SJCRH30 (cell line): ENCODE results near the gene CNST. TPM values are rescaled to one million over a fixed set of nuclear protein-coding genes. Genes with fewer than 3 reads are reported as not detected.
A peak's percentile ranks its signal among the peaks of the same experiment; 100 is the strongest.

ENCODE experiments used
- DNase-seq, 2 experiments: peaks; one replicate each; pipeline ENCODE4 v3.0.0-alpha.2; 2015 to 2020
- H3K27ac ChIP-seq: fragments of 250-450 bp; sonication (Bioruptor Pico); 2 replicates; pipeline ENCODE4 v1.5.1; 2020; ENCODE audit warnings: mild to moderate bottlenecking, moderate library complexity
- H3K27me3 ChIP-seq: fragments of 250-450 bp; sonication (Bioruptor Pico); 2 replicates; pipeline ENCODE4 v1.5.1; 2020; ENCODE audit warnings: mild to moderate bottlenecking, moderate library complexity
- H3K36me3 ChIP-seq: fragments of 250-450 bp; sonication (Bioruptor Pico); 2 replicates; pipeline ENCODE4 v1.5.1; 2020; ENCODE audit warnings: mild to moderate bottlenecking, moderate library complexity
- H3K4me1 ChIP-seq: fragments of 250-450 bp; sonication (Bioruptor Pico); 2 replicates; pipeline ENCODE4 v1.5.1; 2020; ENCODE audit warnings: mild to moderate bottlenecking, moderate library complexity
- H3K4me3 ChIP-seq: fragments of 250-450 bp; sonication (Bioruptor Pico); 2 replicates; pipeline ENCODE4 v1.5.1; 2020; ENCODE audit warnings: mild to moderate bottlenecking, moderate library complexity
- H3K9me3 ChIP-seq: fragments of 250-450 bp; sonication (Bioruptor Pico); replicated peaks from 2 replicates; pipeline ENCODE4 v1.5.1; 2020; ENCODE audit warnings: mild to moderate bottlenecking, moderate library complexity
- total RNA-seq: library from RNA; depleted of rRNA; stranded (reverse); fragments of >200 nt; shearing (Covaris generic); gene quantifications from 2 replicates; pipeline ENCODE4 v1.2.3, GENCODE V29; 2014; rRNA removed

Gene CNST
- total RNA-seq: 15.2 and 17.7 TPM in 2 replicates

DNA sequence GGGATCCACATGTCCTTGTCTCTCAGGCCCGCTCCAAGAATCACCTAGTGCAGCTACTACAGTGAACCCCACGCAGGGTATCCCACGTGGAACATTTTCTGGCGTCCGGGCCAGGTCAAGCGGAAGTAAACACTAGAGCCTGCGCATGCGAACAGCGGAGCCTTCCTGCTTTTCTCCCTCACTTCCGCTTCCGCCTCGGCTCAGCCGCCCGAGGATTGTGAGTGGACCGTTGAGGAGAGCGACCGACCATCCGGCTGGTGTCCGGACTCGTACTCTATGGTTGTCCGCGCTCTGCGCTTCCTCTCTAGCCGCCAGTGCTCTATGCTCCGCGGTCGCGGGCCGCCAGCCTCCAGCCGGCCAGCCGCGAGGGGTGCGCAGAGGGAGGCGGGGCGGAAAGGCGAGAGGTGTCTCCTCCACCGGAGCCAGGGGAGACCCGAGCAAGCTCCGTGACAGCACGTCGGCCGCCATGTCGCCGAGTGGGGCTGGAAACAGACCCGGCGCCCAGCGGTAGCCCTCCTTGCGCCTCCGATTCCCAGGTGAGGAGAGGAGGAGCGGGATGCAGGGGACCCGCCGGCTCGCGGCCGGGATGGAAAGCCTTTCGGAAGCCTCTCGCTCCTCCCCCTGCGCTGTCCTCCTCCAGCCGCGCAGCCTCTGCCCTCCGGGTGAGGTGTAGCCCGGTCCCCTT, at the start of gene CNST, which contains the start of gene TFB2M:
Gene CNST (plus strand): TSS at position 329 of the 685 bp plus-strand sequence. CDS start 25,107 bp downstream, outside the sequence.
Gene TFB2M (minus strand): TSS at position 134 of the 685 bp plus-strand sequence. CDS start 123 bp downstream, at position 11.
- DNase-seq: peak; percentile 97 to 98
- Histone ChIP-seq H3K4me3 (peak within 1 kb of the TSS; percentile 82), H3K9me3 (no peaks in the 10 kb centered on the region), H3K27ac (peak within 1 kb of the TSS; percentile 85), H3K36me3 (peaks cover 9% of the 10 kb centered on the region; the same call in 1 of the 2 replicates), H3K27me3 (no peaks in the 10 kb centered on the region), H3K4me1 (0 out of 2 replicates have a peak, but pooled peaks cover 5% of the 10 kb centered on the region)

- no peaks in the 10 kb centered on the region for H3K36me3 ChIP-seq
- no peaks in the 10 kb centered on the region for H3K27me3 ChIP-seq
- H3K27ac ChIP-seq: no peak overlapping the region
- H3K4me1 ChIP-seq: no peaks in the 10 kb centered on the region
- no peak for DNase-seq
- H3K4me3 ChIP-seq: no peak overlapping the region
- H3K9me3 ChIP-seq: peaks cover 3% of the 10 kb centered on the region; the same call in 1 of the 2 replicates
These were observed 48.9 kb upstream of the CNST start for GRCh38 chr1:246517391-246517790.

DNA sequence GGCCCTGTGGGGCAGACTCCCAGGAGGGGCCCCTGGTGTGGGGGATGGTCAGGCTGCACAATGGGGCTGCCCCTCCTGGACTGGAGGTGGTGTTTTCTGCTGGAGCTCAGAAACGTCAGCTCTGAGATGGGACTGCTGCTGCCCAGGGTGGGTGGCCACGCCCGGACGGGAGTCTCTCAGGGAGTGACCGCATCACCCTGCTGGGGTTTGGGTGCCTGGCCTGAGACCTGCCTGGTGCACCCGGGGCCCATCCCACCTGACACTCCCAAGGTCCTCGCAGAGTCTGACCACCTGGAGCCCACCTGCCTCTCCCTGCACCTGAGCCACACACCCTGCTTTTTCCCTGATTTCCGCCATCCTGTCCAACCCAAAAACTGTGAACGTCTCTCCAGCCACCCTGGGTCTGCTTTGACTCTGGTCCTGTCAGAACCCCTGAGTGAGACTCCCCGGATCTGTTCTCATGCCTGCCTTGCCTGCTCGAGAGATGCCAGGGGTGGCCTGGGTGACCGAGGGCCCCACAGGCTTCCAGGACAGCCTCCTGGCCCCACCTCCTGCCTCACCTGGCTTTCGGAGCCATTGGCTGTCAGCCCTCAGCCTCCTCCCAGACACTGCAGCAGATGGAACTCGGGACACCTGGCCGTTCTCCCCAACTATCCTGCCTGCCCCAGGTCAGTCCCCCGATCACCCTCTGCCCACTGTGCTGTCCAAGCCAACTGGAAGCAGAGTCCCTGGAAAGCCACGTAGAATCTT, 47.6 kb upstream of the CNST start:
- no peaks in the 10 kb centered on the region for H3K36me3 ChIP-seq
- H3K27me3 ChIP-seq: no peaks in the 10 kb centered on the region
- no peaks in the 10 kb centered on the region for H3K4me1 ChIP-seq
- no peak overlapping the region for H3K4me3 ChIP-seq
- no peak overlapping the region for H3K27ac ChIP-seq
- no peak for DNase-seq
- H3K9me3 ChIP-seq: peaks cover 3% of the 10 kb centered on the region; the same call in 1 of the 2 replicates

DNA sequence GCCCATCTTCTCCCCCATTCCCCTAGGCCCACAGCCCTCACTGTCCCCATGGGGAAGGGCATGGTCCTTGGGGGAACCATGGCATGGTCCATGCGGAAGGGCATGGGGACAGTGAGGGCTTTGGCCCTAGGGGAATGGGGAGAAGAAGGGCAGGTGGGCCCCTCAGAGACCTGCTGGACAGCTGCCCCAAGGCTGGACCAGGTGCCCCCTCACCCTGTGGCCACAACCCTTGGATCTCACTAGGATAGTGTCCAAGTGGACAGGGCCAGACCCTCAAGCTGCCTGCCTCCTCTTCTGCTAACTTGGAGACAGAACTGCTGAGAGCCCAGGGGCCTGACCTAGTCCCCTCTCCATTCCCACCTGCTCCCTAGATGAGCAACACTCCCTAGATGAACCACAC, 46.7 kb upstream of the CNST start:
- H3K4me3 ChIP-seq: no peak overlapping the region
- H3K27ac ChIP-seq: no peak overlapping the region
- peaks cover 3% of the 10 kb centered on the region; the same call in 1 of the 2 replicates for H3K9me3 ChIP-seq
- no peaks in the 10 kb centered on the region for H3K27me3 ChIP-seq
- H3K4me1 ChIP-seq: no peaks in the 10 kb centered on the region
- DNase-seq: no peak
- no peaks in the 10 kb centered on the region for H3K36me3 ChIP-seq

DNA sequence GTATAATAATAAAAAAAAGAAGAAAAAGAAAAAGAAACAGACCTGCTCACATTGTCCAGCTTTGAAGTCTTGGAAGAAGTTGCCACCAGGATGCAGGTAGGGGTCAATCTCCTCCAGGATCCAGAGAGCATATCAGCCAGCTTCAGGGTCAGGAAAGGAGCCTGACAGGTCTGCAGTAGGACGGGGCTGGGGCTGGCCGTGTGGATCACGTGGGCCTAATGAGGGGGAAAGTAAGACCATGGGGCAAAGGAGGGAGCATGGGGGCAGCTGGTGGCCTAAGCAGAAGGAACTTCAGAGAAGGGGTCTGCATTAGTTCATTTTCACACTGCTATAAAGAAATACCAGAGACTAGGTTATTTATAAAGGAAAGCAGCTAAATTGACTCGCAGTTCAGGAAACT, 39.9 kb upstream of the CNST start:
- Histone ChIP-seq H3K4me1 (no peaks in the 10 kb centered on the region), H3K27me3 (no peaks in the 10 kb centered on the region), H3K36me3 (no peaks in the 10 kb centered on the region), H3K27ac (no peak overlapping the region), H3K9me3 (no peaks in the 10 kb centered on the region), H3K4me3 (no peak overlapping the region)
- no peak for DNase-seq

GRCh38 chr1:246526915-246527314, 39.3 kb upstream of the CNST start:
- DNase-seq: no peak
- Histone ChIP-seq H3K27me3 (no peaks in the 10 kb centered on the region), H3K27ac (no peak overlapping the region), H3K9me3 (no peaks in the 10 kb centered on the region), H3K4me3 (no peak overlapping the region), H3K36me3 (no peaks in the 10 kb centered on the region), H3K4me1 (no peaks in the 10 kb centered on the region)

DNA sequence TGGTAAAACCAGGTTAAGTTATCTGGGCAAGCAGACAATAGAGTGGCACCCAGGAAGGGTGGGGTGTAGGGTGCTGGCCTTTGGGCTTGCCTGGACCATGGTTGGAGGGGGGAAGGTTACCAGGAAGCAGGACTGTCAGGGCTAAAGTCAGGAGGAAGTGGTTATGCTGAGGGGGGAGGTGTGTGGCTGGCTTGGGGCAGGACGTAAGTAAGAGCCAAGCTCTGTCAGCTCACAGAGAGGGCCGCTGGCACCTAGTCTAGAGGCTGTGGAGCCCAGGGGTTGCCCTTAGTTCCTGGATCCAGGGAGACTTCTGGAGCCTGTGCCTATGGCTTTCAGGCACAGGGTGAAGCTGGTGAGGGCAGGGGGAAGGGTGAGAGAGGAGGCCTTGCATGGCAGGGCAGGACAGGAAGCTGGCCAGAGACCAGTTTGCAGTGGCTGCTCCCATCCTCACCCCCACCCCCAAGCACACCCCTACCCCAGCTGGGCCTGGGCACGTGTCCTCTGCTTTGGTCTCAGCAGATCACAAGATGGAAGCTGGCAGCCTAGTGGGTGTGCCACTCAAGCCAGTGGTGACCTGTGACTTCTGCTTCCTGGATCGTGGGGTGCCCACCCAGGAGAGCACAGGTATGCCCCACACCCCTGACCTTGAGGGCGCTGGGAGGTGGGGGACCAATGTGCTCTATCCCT, 38.7 kb upstream of the CNST start:
- no peaks in the 10 kb centered on the region for H3K27me3 ChIP-seq
- no peaks in the 10 kb centered on the region for H3K9me3 ChIP-seq
- H3K4me3 ChIP-seq: no peak overlapping the region
- no peak overlapping the region for H3K27ac ChIP-seq
- H3K4me1 ChIP-seq: no peaks in the 10 kb centered on the region
- no peaks in the 10 kb centered on the region for H3K36me3 ChIP-seq
- DNase-seq: no peak

GRCh38 chr1:246528933-246529731, 37.1 kb upstream of the CNST start:
- no peak overlapping the region for H3K4me3 ChIP-seq
- H3K4me1 ChIP-seq: no peaks in the 10 kb centered on the region
- no peak overlapping the region for H3K27ac ChIP-seq
- no peaks in the 10 kb centered on the region for H3K36me3 ChIP-seq
- DNase-seq: no peak
- H3K9me3 ChIP-seq: no peaks in the 10 kb centered on the region
- H3K27me3 ChIP-seq: no peaks in the 10 kb centered on the region

- no peak for DNase-seq
These were observed 35.8 kb upstream of the CNST start for GRCh38 chr1:246530482-246530881.

GRCh38 chr1:246532519-246532918, 33.7 kb upstream of the CNST start:
- DNase-seq: no peak
- Histone ChIP-seq H3K36me3 (no peaks in the 10 kb centered on the region), H3K9me3 (no peaks in the 10 kb centered on the region), H3K4me3 (no peak overlapping the region), H3K27me3 (no peaks in the 10 kb centered on the region), H3K4me1 (no peaks in the 10 kb centered on the region), H3K27ac (no peak overlapping the region)

More at GRCh38 chr1:246530482-246530881, 35.8 kb upstream of the CNST start:
- no peaks in the 10 kb centered on the region for H3K9me3 ChIP-seq
- H3K27me3 ChIP-seq: no peaks in the 10 kb centered on the region
- H3K4me1 ChIP-seq: no peaks in the 10 kb centered on the region
- H3K36me3 ChIP-seq: no peaks in the 10 kb centered on the region
- H3K27ac ChIP-seq: no peak overlapping the region
- no peak overlapping the region for H3K4me3 ChIP-seq

DNA sequence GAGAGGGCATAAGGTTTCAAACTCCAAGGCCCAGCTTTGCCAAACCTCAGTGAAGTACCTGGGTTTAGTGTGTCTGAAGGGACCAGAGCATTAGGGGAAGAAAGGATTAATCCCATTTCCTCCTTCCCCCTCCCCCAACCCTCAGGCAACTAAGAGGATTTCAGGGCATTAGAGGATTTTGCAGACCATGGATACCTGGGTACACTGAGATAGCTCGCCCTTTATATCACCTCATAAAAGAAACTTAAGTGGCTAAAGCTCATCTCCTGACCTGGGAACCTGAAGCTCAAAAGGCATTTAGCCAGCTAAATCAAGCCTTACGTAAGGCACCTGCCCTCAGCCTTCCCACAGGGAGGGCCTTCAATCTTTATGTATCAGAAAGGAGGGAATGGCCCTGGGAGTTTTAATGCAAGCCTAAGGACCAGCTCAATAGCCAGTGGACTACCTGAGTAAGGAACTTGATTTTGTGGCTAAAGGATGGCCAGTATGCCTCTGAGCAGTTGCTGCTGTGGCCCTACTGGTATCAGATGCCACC, 32.8 kb upstream of the CNST start:
- no peak for DNase-seq
- H3K4me1 ChIP-seq: no peaks in the 10 kb centered on the region

DNA sequence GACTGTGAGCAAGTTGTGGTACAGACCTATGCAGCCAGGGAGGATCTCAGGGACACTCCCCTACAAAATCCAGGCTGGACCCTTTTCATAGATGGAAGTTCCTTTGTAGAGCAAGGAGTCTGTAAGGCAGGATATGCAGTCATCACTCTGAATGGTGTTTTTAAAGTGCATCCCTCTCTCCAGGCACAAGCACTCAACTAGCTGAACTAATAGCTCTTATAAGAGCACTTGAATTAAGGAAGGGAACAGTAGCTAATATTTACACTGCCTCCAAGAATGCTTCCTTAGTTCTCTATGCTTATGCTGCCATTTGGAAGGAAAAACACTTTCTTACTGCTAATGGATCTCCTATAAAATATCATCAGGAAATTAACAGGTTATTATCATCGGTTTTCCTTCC, 32.1 kb upstream of the CNST start:
- no peaks in the 10 kb centered on the region for H3K9me3 ChIP-seq
- no peak for DNase-seq
- H3K27ac ChIP-seq: no peak overlapping the region
- H3K27me3 ChIP-seq: no peaks in the 10 kb centered on the region
- no peak overlapping the region for H3K4me3 ChIP-seq
- no peaks in the 10 kb centered on the region for H3K4me1 ChIP-seq
- H3K36me3 ChIP-seq: no peaks in the 10 kb centered on the region

More for the DNA sequence above, 32.8 kb upstream of the CNST start:
- Histone ChIP-seq H3K27me3 (no peaks in the 10 kb centered on the region), H3K36me3 (no peaks in the 10 kb centered on the region), H3K4me3 (no peak overlapping the region), H3K27ac (no peak overlapping the region), H3K9me3 (no peaks in the 10 kb centered on the region)

DNA sequence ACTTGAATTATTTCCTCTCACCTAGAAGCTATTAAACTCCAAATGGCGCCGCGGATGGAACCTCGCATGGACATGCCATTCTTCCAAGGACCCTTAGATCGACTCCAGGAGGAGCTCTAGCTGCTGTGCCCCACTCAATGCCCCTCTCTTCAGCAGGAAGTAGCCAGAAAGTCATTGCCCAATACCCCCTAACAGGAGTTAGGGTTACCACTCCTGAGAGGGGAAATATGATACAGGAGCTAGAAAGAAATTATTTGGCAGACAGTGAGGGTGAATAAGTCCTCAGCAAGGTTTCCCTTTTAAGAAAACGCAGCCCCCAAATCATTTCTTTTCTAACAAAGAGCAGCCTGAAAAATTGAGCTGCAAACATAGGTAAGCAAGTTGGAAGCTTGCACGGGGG, 28.8 kb upstream of the CNST start:
- no peaks in the 10 kb centered on the region for H3K9me3 ChIP-seq
- H3K4me3 ChIP-seq: no peak overlapping the region
- H3K36me3 ChIP-seq: peaks cover 17% of the 10 kb centered on the region
- no peaks in the 10 kb centered on the region for H3K4me1 ChIP-seq
- H3K27ac ChIP-seq: no peak overlapping the region
- no peak for DNase-seq
- H3K27me3 ChIP-seq: no peaks in the 10 kb centered on the region

GRCh38 chr1:246537887-246538286, 28.4 kb upstream of the CNST start:
- Histone ChIP-seq H3K9me3 (no peaks in the 10 kb centered on the region), H3K27me3 (no peaks in the 10 kb centered on the region), H3K36me3 (peaks cover 19% of the 10 kb centered on the region), H3K4me1 (no peaks in the 10 kb centered on the region), H3K27ac (no peak overlapping the region), H3K4me3 (no peak overlapping the region)
- no peak for DNase-seq
